Endothelial cell of umbilical vein (primary cell): ENCODE measurements around the gene USP48.

Source experiments
- POLR2A ChIP-seq: IDR thresholded peaks from 2 replicates; pipeline ENCODE4 v1.6.1; 2012; ENCODE audit warnings: low read depth, mild to moderate bottlenecking, control low read depth, low read length
- TF ChIP-seq, protein P1 (sequence below), 2 donors: IDR thresholded peaks; 1 replicate in 1 of 2; 2 replicates in 1 of 2; pipeline ENCODE4 v1.5.1; 2011; ENCODE audit warnings: low read length in 2 of 2, mild to moderate bottlenecking in 2 of 2, moderate library complexity in 2 of 2, control low read depth in 1 of 2, inconsistent platforms in 1 of 2, low read depth in 1 of 2; ENCODE audit not compliant: insufficient read depth in 1 of 2; ENCODE audit errors: extremely low read depth in 1 of 2

DNA sequence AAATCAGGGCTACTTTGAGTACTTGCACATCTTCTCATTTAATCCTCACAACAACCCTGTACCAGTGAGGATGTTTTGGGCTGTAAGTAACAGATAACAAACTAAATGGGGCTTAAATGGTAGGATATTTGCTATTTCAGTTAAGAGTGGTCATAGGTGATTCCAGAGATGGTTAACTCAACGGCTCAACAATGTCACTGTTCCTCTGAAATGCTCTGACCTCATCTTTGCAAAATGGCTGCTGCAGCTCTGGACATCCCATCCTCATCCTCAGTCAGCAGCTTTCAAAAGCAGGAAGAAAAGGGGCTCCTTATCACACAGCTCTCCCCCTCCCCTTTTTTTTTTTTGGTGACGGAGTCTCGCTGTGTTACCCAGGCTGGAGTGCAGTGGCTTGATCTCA lies 30.6 kb upstream of the USP48 start:
- peak; percentile 33 for TF ChIP-seq POLR2A
- TF ChIP-seq, protein P1, sequence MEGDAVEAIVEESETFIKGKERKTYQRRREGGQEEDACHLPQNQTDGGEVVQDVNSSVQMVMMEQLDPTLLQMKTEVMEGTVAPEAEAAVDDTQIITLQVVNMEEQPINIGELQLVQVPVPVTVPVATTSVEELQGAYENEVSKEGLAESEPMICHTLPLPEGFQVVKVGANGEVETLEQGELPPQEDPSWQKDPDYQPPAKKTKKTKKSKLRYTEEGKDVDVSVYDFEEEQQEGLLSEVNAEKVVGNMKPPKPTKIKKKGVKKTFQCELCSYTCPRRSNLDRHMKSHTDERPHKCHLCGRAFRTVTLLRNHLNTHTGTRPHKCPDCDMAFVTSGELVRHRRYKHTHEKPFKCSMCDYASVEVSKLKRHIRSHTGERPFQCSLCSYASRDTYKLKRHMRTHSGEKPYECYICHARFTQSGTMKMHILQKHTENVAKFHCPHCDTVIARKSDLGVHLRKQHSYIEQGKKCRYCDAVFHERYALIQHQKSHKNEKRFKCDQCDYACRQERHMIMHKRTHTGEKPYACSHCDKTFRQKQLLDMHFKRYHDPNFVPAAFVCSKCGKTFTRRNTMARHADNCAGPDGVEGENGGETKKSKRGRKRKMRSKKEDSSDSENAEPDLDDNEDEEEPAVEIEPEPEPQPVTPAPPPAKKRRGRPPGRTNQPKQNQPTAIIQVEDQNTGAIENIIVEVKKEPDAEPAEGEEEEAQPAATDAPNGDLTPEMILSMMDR (IDR thresholded peaks at IDR 0.05; ENCODE audit: extremely low read depth in 1 of 2, insufficient read depth in 1 of 2, low read depth in 1 of 2, low read length in 2 of 2), result no peak
